HepG2 (cell line): ENCODE data around the gene C5. TPM values are rescaled to one million over a fixed set of nuclear protein-coding genes. Genes with fewer than 3 reads are reported as not detected.

Experiments
- ELF3 ChIP-seq: IDR thresholded peaks from 2 replicates; pipeline ENCODE4 v1.6.1; 2016; ENCODE audit warnings: missing genetic modification reagents, missing compliant biosample characterization
- HNRNPL ChIP-seq: fragments of 200-400 bp; formaldehyde crosslinking; IDR thresholded peaks from 2 replicates; pipeline ENCODE4 v1.6.1; 2017; ENCODE audit warnings: mild to moderate bottlenecking, low read depth, low read length
- SALL1 ChIP-seq: sonication (generic); formaldehyde crosslinking; IDR thresholded peaks from 2 replicates; pipeline ENCODE4 v1.8.0; 2022; ENCODE audit warnings: mild to moderate bottlenecking, missing genetic modification reagents
- SMAD3 ChIP-seq: sonication (generic); formaldehyde crosslinking; IDR thresholded peaks from 2 replicates; pipeline ENCODE4 v1.4.0; 2020; ENCODE audit warnings: missing genetic modification reagents
- STAG1 ChIP-seq: sonication (generic); formaldehyde crosslinking; IDR thresholded peaks from 2 replicates; pipeline ENCODE4 v1.4.0; 2020; ENCODE audit warnings: missing genetic modification reagents
- XBP1 ChIP-seq: sonication (generic); formaldehyde crosslinking; IDR thresholded peaks from 2 replicates; pipeline ENCODE4 v1.5.0; 2020; ENCODE audit warnings: missing genetic modification reagents
- XRCC5 ChIP-seq: fragments of 200-400 bp; formaldehyde crosslinking; optimal IDR thresholded peaks from 2 replicates; pipeline ENCODE3; 2017; ENCODE audit warnings: mild to moderate bottlenecking, low read length
- ZNF33A ChIP-seq: sonication (generic); formaldehyde crosslinking; IDR thresholded peaks from 2 replicates; pipeline ENCODE4 v1.5.1; 2020; ENCODE audit warnings: missing genetic modification reagents, mild to moderate bottlenecking, moderate library complexity, borderline replicate concordance
- ZNF44 ChIP-seq: sonication (generic); formaldehyde crosslinking; IDR thresholded peaks from 2 replicates; pipeline ENCODE4 v1.5.1; 2020; ENCODE audit warnings: mild to moderate bottlenecking, missing genetic modification reagents
- polyA plus RNA-seq, 8 experiments: library from polyadenylated mRNA; depleted of rRNA in 3 of 8; stranded (reverse) in 7 of 8; unstranded in 1 of 8; fragments of >200 nt; fragmentation: Illumina TruSeq in 4 of 8; extraction: Trizol in 4 of 8; gene quantifications; 2 replicates each; pipeline versions ENCODE4 v1.2.1 to v1.2.3, GENCODE V29; 2011 to 2016; ENCODE audit warnings: low read depth in 4 of 8, missing spikeins in 1 of 8, mixed read lengths in 1 of 8; ENCODE audit not compliant: insufficient read depth in 1 of 8
- total RNA-seq, 5 experiments: library from RNA; depleted of rRNA; stranded (reverse); fragments of >200 nt; fragmentation: Illumina TruSeq; extraction: Trizol; gene quantifications; 2 replicates each; pipeline ENCODE4 v1.2.3, GENCODE V29; 2016; ENCODE audit warnings: low read depth in 1 of 5
- TF ChIP-seq, protein P1 (sequence below): IDR thresholded peaks from 2 replicates; pipeline ENCODE4 v1.6.1; 2016; ENCODE audit warnings: mild to moderate bottlenecking
- TF ChIP-seq, protein P2 (sequence below): fragments of 450-650 bp; IDR thresholded peaks from 2 replicates; pipeline ENCODE4 v1.6.1; 2016
- TF ChIP-seq, protein P3 (sequence below): IDR thresholded peaks from 2 replicates; pipeline ENCODE4 v1.4.0; 2020; ENCODE audit warnings: mild to moderate bottlenecking, missing genetic modification reagents
- TF ChIP-seq, protein P4 (sequence below): sonication (generic); formaldehyde crosslinking; IDR thresholded peaks from 2 replicates; pipeline ENCODE4 v1.4.0; 2020; ENCODE audit warnings: missing genetic modification reagents
- TF ChIP-seq, protein P5 (sequence below): sonication (generic); formaldehyde crosslinking; IDR thresholded peaks from 2 replicates; pipeline ENCODE4 v1.5.0; 2020; ENCODE audit warnings: mild to moderate bottlenecking, missing genetic modification reagents
- TF ChIP-seq, protein P6 (sequence below): IDR thresholded peaks from 2 replicates; pipeline ENCODE4 v1.6.1; 2016; ENCODE audit warnings: low read depth, control low read depth

The C5 gene
- total and polyA plus RNA-seq, 2 of the 13 experiments (the other 11 are each of a cell fraction or from before 2014, with no cell fraction given): 57.6 to 192 TPM

DNA sequence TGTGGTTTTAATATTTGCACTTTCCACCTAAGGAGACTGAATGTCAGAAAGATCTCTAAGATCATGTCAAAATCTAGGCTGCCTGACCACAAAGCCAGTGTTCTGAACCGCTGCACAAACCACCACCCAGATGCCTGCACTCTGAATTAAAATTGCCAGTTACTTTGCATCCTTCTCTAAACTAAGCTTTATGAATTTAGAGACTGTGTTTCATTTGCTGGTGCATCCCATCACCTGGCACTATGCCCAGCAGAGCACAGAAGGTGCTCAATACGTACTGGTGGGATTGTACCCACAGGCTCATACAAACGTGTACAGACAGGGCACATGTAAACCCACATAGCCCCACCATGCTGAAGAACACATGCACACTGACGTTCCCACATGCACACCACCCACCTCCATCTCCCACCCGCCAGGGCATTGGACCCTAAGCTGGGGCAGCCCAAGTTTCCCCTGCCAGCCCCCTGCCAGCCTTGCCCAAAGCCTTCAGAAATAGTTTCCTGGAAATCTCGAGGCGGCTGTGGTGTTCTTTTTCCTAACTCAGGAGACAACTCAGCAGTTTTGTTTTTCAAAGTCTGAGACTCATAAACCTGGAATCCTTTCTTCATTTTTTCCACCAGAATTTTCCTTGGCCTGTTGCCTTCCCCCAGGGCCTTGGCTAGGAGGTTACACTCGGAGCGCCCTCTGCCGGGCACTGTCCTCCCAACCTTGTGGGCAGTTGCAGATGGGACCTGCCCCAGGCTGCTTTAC is 113.9 kb downstream of the C5 start (continued):
- peak; percentile 60; the same call in 1 of the 2 replicates for TF ChIP-seq SALL1
- TF ChIP-seq, protein P1, sequence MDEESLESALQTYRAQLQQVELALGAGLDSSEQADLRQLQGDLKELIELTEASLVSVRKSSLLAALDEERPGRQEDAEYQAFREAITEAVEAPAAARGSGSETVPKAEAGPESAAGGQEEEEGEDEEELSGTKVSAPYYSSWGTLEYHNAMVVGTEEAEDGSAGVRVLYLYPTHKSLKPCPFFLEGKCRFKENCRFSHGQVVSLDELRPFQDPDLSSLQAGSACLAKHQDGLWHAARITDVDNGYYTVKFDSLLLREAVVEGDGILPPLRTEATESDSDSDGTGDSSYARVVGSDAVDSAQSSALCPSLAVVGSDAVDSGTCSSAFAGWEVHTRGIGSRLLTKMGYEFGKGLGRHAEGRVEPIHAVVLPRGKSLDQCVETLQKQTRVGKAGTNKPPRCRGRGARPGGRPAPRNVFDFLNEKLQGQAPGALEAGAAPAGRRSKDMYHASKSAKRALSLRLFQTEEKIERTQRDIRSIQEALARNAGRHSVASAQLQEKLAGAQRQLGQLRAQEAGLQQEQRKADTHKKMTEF (CRISPR knock-in tag): peak; percentile 27; the same call in 1 of the 2 replicates
- TF ChIP-seq, protein P2, sequence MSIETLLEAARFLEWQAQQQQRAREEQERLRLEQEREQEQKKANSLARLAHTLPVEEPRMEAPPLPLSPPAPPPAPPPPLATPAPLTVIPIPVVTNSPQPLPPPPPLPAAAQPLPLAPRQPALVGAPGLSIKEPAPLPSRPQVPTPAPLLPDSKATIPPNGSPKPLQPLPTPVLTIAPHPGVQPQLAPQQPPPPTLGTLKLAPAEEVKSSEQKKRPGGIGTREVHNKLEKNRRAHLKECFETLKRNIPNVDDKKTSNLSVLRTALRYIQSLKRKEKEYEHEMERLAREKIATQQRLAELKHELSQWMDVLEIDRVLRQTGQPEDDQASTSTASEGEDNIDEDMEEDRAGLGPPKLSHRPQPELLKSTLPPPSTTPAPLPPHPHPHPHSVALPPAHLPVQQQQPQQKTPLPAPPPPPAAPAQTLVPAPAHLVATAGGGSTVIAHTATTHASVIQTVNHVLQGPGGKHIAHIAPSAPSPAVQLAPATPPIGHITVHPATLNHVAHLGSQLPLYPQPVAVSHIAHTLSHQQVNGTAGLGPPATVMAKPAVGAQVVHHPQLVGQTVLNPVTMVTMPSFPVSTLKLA: peak; percentile 46
- TF ChIP-seq ZNF44 (CRISPR knock-in tag): 0 out of 2 replicates have a peak, but pooled peaks have one; percentile 23
- 0 out of 2 replicates have a peak, but pooled peaks have one; percentile 39 for TF ChIP-seq SMAD3 (CRISPR knock-in tag)
- TF ChIP-seq, protein P3, sequence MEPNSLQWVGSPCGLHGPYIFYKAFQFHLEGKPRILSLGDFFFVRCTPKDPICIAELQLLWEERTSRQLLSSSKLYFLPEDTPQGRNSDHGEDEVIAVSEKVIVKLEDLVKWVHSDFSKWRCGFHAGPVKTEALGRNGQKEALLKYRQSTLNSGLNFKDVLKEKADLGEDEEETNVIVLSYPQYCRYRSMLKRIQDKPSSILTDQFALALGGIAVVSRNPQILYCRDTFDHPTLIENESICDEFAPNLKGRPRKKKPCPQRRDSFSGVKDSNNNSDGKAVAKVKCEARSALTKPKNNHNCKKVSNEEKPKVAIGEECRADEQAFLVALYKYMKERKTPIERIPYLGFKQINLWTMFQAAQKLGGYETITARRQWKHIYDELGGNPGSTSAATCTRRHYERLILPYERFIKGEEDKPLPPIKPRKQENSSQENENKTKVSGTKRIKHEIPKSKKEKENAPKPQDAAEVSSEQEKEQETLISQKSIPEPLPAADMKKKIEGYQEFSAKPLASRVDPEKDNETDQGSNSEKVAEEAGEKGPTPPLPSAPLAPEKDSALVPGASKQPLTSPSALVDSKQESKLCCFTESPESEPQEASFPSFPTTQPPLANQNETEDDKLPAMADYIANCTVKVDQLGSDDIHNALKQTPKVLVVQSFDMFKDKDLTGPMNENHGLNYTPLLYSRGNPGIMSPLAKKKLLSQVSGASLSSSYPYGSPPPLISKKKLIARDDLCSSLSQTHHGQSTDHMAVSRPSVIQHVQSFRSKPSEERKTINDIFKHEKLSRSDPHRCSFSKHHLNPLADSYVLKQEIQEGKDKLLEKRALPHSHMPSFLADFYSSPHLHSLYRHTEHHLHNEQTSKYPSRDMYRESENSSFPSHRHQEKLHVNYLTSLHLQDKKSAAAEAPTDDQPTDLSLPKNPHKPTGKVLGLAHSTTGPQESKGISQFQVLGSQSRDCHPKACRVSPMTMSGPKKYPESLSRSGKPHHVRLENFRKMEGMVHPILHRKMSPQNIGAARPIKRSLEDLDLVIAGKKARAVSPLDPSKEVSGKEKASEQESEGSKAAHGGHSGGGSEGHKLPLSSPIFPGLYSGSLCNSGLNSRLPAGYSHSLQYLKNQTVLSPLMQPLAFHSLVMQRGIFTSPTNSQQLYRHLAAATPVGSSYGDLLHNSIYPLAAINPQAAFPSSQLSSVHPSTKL (CRISPR knock-in tag): 0 out of 2 replicates have a peak, but pooled peaks have one; percentile 20
- TF ChIP-seq, protein P4, sequence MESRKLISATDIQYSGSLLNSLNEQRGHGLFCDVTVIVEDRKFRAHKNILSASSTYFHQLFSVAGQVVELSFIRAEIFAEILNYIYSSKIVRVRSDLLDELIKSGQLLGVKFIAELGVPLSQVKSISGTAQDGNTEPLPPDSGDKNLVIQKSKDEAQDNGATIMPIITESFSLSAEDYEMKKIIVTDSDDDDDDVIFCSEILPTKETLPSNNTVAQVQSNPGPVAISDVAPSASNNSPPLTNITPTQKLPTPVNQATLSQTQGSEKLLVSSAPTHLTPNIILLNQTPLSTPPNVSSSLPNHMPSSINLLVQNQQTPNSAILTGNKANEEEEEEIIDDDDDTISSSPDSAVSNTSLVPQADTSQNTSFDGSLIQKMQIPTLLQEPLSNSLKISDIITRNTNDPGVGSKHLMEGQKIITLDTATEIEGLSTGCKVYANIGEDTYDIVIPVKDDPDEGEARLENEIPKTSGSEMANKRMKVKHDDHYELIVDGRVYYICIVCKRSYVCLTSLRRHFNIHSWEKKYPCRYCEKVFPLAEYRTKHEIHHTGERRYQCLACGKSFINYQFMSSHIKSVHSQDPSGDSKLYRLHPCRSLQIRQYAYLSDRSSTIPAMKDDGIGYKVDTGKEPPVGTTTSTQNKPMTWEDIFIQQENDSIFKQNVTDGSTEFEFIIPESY (CRISPR knock-in tag): 0 out of 2 replicates have a peak, but pooled peaks have one; percentile 16
- peak; percentile 86 for TF ChIP-seq STAG1 (CRISPR knock-in tag)
- no peak for TF ChIP-seq ZNF33A (CRISPR knock-in tag)
- TF ChIP-seq, protein P5, sequence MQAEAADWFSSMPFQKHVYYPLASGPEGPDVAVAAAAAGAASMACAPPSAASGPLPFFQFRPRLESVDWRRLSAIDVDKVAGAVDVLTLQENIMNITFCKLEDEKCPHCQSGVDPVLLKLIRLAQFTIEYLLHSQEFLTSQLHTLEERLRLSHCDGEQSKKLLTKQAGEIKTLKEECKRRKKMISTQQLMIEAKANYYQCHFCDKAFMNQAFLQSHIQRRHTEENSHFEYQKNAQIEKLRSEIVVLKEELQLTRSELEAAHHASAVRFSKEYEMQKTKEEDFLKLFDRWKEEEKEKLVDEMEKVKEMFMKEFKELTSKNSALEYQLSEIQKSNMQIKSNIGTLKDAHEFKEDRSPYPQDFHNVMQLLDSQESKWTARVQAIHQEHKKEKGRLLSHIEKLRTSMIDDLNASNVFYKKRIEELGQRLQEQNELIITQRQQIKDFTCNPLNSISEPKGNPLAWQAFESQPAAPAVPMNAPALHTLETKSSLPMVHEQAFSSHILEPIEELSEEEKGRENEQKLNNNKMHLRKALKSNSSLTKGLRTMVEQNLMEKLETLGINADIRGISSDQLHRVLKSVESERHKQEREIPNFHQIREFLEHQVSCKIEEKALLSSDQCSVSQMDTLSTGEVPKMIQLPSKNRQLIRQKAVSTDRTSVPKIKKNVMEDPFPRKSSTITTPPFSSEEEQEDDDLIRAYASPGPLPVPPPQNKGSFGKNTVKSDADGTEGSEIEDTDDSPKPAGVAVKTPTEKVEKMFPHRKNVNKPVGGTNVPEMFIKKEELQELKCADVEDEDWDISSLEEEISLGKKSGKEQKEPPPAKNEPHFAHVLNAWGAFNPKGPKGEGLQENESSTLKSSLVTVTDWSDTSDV (CRISPR knock-in tag): no peak
- 0 out of 2 replicates have a peak, but pooled peaks have one; percentile 53 for TF ChIP-seq HNRNPL
- peak; percentile 76 for TF ChIP-seq XRCC5
- 0 out of 2 replicates have a peak, but pooled peaks have one; percentile 14 for TF ChIP-seq ELF3 (CRISPR knock-in tag)
- TF ChIP-seq XBP1 (CRISPR knock-in tag): no peak
- TF ChIP-seq, protein P6, sequence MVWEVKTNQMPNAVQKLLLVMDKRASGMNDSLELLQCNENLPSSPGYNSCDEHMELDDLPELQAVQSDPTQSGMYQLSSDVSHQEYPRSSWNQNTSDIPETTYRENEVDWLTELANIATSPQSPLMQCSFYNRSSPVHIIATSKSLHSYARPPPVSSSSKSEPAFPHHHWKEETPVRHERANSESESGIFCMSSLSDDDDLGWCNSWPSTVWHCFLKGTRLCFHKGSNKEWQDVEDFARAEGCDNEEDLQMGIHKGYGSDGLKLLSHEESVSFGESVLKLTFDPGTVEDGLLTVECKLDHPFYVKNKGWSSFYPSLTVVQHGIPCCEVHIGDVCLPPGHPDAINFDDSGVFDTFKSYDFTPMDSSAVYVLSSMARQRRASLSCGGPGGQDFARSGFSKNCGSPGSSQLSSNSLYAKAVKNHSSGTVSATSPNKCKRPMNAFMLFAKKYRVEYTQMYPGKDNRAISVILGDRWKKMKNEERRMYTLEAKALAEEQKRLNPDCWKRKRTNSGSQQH (CRISPR knock-in tag): no peak
